Upper lobe of left lung (tissue), 6 donors: ENCODE data around the gene LRRC1. TPM values are rescaled to one million over a fixed set of nuclear protein-coding genes. Genes with fewer than 3 reads are reported as not detected.

Source experiments
- ATAC-seq, 2 donors: fragments of 200-7000 bp; cut with Tn5 transposase; one replicate each; pipeline ENCODE4 v1.9.1; 2022; ENCODE audit warnings: mild to moderate bottlenecking in 2 of 2, moderate library complexity in 2 of 2; ENCODE audit not compliant: low FRiP score in 2 of 2
- DNase-seq, 2 donors: peaks; one replicate each; pipeline ENCODE4 v3.0.0-alpha.2; 2019 to 2020
- H3K27ac ChIP-seq, 4 donors: fragments of 200-600 bp; sonication (generic); one replicate each; pipeline ENCODE4 v1.5.1; 2016 to 2019
- H3K27me3 ChIP-seq, 4 donors: fragments of 200-600 bp; sonication (generic); one replicate each; pipeline ENCODE4 v1.5.1; 2017 to 2019
- H3K36me3 ChIP-seq, 4 donors: fragments of 200-600 bp; sonication (generic); one replicate each; pipeline ENCODE4 v1.5.1; 2016 to 2019
- H3K4me1 ChIP-seq, 4 donors: fragments of 200-600 bp; sonication (generic); one replicate each; pipeline ENCODE4 v1.5.1; 2018 to 2019
- H3K4me3 ChIP-seq, 4 donors: fragments of 200-600 bp; sonication (generic); one replicate each; pipeline ENCODE4 v1.5.1; 2017 to 2019; ENCODE audit warnings: mild to moderate bottlenecking in 2 of 4, moderate library complexity in 1 of 4
- H3K9me3 ChIP-seq, 4 donors: fragments of 200-600 bp; sonication (generic); one replicate each; pipeline ENCODE4 v1.5.1; 2018 to 2019
- EP300 ChIP-seq, 4 donors: sonication (generic); formaldehyde crosslinking; IDR thresholded peaks; one replicate each; pipeline ENCODE4 v1.5.1; 2017; ENCODE audit warnings: antibody characterized with exemption in 4 of 4, control low read depth in 2 of 4
- POLR2A ChIP-seq, 4 donors: fragments of 450-650 bp; IDR thresholded peaks; one replicate each; pipeline ENCODE4 v1.5.1; 2016 to 2017; ENCODE audit warnings: antibody characterized with exemption in 4 of 4, mild to moderate bottlenecking in 2 of 4
- POLR2AphosphoS5 ChIP-seq, 2 donors: sonication (generic); formaldehyde crosslinking; IDR thresholded peaks; one replicate each; pipeline ENCODE4 v1.5.1; 2017; ENCODE audit warnings: antibody characterized with exemption in 2 of 2
- WGBS, 2 donors: methylation state at CpG; one replicate each; pipeline ENCODE4 v1.1.5; 2017 to 2018; 5-methylcytosine and 5-hydroxymethylcytosine counted together
- total RNA-seq, 6 donors: library from RNA; depleted of rRNA in 4 of 6; stranded (reverse); fragments of >200 nt in 4 of 6; gene quantifications; one replicate each; pipeline versions ENCODE4 v1.1.0 to v1.2.1, GENCODE V29; 2016 to 2021
- TF ChIP-seq, protein P1 (sequence below), 6 experiments: fragments of 450-650 bp in 4 of 6; fragments of 200-600 bp in 2 of 6; sonication (generic) in 2 of 6; IDR thresholded peaks; one replicate each; pipeline ENCODE4 v1.5.1; 2016 to 2019; ENCODE audit warnings: antibody characterized with exemption in 6 of 6
- donor health status: DM: no; HTN: no; CAD: no; lungs with moderate emphysema.
- donor health status: DM: no; HTN: yes; CAD: no; lungs with severe emphysema.

The LRRC1 gene
- total RNA-seq, 6 donors from 2014 or later = 10.9 to 31.5 (median 19.4) TPM

DNA sequence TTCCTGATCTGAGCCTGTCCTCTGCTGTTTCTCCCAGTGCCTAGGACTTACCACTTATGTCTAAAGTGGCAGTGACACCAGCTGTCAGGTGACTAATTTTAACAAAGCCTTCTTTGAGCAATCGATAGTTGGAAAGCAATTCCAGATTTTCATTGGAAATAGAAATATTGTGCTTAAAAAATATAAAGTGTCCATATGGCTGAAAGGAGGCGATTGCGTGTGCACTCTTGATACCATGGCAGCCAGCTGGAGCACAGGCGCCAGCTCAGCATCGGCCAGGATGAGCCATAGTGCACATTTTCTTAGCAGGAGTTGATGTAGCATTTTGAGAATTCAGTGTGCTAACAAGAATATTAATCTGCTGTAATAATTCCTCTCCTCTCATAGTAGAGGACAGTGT is 70.0 kb downstream of the LRRC1 start:
- H3K9me3 ChIP-seq = no peaks in the 10 kb centered on the region
- TF ChIP-seq, protein P1, sequence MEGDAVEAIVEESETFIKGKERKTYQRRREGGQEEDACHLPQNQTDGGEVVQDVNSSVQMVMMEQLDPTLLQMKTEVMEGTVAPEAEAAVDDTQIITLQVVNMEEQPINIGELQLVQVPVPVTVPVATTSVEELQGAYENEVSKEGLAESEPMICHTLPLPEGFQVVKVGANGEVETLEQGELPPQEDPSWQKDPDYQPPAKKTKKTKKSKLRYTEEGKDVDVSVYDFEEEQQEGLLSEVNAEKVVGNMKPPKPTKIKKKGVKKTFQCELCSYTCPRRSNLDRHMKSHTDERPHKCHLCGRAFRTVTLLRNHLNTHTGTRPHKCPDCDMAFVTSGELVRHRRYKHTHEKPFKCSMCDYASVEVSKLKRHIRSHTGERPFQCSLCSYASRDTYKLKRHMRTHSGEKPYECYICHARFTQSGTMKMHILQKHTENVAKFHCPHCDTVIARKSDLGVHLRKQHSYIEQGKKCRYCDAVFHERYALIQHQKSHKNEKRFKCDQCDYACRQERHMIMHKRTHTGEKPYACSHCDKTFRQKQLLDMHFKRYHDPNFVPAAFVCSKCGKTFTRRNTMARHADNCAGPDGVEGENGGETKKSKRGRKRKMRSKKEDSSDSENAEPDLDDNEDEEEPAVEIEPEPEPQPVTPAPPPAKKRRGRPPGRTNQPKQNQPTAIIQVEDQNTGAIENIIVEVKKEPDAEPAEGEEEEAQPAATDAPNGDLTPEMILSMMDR (IDR thresholded peaks at IDR 0.05) = no peak
- no peak for TF ChIP-seq POLR2AphosphoS5 (IDR thresholded peaks at IDR 0.05)
- no peak for TF ChIP-seq POLR2A (IDR thresholded peaks at IDR 0.05)
- TF ChIP-seq EP300 (IDR thresholded peaks at IDR 0.05) = no peak
- no peak for DNase-seq
- 96 to 98% methylated on average over 5 of the region's 5 CpGs for WGBS, 2 donors
- no peak overlapping the region for H3K27ac ChIP-seq
- no peaks in the 10 kb centered on the region for H3K36me3 ChIP-seq
- H3K4me1 ChIP-seq = no peaks in the 10 kb centered on the region
- H3K4me3 ChIP-seq = no peak overlapping the region
- no peaks in the 10 kb centered on the region for H3K27me3 ChIP-seq
- ATAC-seq = no peak

DNA sequence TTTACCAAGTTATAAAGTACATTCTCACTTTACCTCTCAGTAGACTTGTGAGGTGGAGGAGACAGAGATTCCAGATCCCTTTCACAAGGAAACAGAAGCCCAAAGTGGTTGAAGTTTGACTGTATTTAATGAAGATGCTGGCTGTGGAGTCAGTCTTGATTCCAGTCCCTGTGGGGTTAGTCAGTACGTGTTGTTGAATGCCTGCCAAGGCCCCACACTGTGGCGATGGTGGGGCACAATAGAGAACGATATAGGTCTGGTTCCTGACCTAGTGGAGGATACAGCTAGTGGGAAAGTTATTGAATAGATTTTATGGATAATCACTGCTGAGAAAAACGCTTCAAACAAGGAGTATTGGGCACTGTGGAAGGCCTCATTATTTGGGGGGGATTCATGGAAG is 71.4 kb downstream of the LRRC1 start:
- Histone ChIP-seq H3K4me3 (no peak overlapping the region), H3K36me3 (no peaks in the 10 kb centered on the region), H3K27ac (no peak overlapping the region), H3K27me3 (no peaks in the 10 kb centered on the region), H3K9me3 (no peaks in the 10 kb centered on the region), H3K4me1 (no peaks in the 10 kb centered on the region)
- ATAC-seq (no peak), DNase-seq (no peak)
- no peak for TF ChIP-seq EP300 (IDR thresholded peaks at IDR 0.05)
- TF ChIP-seq POLR2A (IDR thresholded peaks at IDR 0.05) = no peak
- TF ChIP-seq, protein P1 (IDR thresholded peaks at IDR 0.05) = no peak
- TF ChIP-seq POLR2AphosphoS5 (IDR thresholded peaks at IDR 0.05) = no peak
- WGBS, 2 donors = 79 to 81% methylated on average over 4 of the region's 4 CpGs

DNA sequence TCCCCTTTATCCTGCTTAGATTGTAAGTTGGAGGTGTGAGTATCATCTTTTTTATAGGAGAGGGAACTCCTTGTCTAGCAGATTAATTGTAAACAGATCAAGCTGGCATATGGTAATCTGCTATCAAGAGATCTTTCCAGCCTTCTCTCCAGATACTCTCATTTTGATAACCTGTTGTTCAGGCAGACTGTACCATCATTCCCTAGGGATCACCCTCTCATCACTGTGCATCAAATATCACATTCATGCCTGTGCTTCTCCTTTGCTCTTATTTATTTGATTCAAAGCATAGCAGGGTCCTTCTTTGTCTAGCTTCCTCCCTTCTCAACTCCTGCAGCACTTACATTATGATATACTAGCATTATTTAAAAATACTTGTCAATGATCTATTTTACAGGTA is 73.8 kb downstream of the LRRC1 start:
- DNase-seq = no peak
- no peak for TF ChIP-seq POLR2A (IDR thresholded peaks at IDR 0.05)
- no peak for TF ChIP-seq POLR2AphosphoS5 (IDR thresholded peaks at IDR 0.05)
- TF ChIP-seq EP300 (IDR thresholded peaks at IDR 0.05) = no peak
- TF ChIP-seq, protein P1 (IDR thresholded peaks at IDR 0.05) = no peak
- no peak for ATAC-seq
- Histone ChIP-seq H3K4me1 (no peaks in the 10 kb centered on the region), H3K9me3 (no peaks in the 10 kb centered on the region), H3K4me3 (no peak overlapping the region), H3K27ac (no peak overlapping the region), H3K36me3 (no peaks in the 10 kb centered on the region), H3K27me3 (no peaks in the 10 kb centered on the region)

DNA sequence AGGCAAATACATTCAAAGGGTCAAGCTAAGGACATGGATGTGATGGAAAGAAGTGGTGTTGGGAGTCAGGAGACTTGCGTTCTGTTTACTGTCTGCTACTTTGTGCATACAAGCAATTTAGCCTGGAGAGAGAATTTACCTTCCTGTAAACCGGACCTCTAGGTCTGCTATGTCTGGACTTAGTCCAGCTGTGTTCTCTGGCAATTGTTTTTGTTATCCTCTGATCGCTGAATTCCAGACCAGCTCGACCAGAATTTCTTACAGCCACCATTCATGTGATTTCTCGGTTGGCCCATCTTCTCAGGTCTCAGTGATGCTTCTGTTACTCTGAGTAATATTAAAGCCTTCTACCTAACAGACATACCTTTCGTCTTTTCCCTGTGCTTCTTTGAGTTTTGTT is 75.2 kb downstream of the LRRC1 start:
- ATAC-seq (no peak), DNase-seq (no peak)
- Histone ChIP-seq H3K4me1 (no peaks in the 10 kb centered on the region), H3K9me3 (no peaks in the 10 kb centered on the region), H3K36me3 (no peaks in the 10 kb centered on the region), H3K27ac (no peak overlapping the region), H3K4me3 (no peak overlapping the region), H3K27me3 (no peaks in the 10 kb centered on the region)
- WGBS, 2 donors = 55 to 64% methylated on average over 6 of the region's 6 CpGs
- no peak for TF ChIP-seq POLR2A (IDR thresholded peaks at IDR 0.05)
- TF ChIP-seq POLR2AphosphoS5 (IDR thresholded peaks at IDR 0.05) = no peak
- no peak for TF ChIP-seq EP300 (IDR thresholded peaks at IDR 0.05)
- TF ChIP-seq, protein P1 (IDR thresholded peaks at IDR 0.05) = no peak

DNA sequence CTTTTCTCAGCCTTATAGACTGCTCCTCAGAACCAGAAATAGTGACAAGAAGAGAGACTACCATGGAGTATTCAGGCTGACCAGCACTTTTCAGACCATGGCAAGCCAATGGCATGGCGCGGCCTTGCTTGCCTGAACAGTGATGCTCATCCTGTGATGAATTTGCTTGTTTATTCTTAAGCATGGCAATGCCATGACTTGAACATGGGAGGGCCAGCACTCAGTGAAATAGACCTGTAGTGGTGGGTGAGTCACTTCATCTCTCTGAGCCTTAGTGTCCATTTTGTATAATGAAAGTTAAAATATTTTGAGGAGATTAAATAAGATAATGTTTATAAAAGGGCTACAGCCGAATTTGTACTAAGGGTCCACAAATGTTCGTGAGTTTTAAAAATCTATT is 79.1 kb downstream of the LRRC1 start:
- H3K4me1 ChIP-seq = no peaks in the 10 kb centered on the region
- H3K9me3 ChIP-seq = no peaks in the 10 kb centered on the region
- 96 to 98% methylated on average over 4 of the region's 4 CpGs for WGBS, 2 donors
- ATAC-seq (no peak), DNase-seq (no peak)
- H3K27me3 ChIP-seq = no peaks in the 10 kb centered on the region
- TF ChIP-seq, protein P1 (IDR thresholded peaks at IDR 0.05) = no peak
- no peak for TF ChIP-seq EP300 (IDR thresholded peaks at IDR 0.05)
- no peak for TF ChIP-seq POLR2AphosphoS5 (IDR thresholded peaks at IDR 0.05)
- TF ChIP-seq POLR2A (IDR thresholded peaks at IDR 0.05) = no peak
- no peaks in the 10 kb centered on the region for H3K36me3 ChIP-seq
- no peak overlapping the region for H3K4me3 ChIP-seq
- H3K27ac ChIP-seq = no peak overlapping the region
